HG03442 (cell line): ENCODE results near the gene DES.

Experiments
- ATAC-seq: cut with Tn5 transposase; IDR thresholded peaks from one replicate; pipeline ENCODE4 v1.9.1; 2021; ENCODE audit warnings: mild to moderate bottlenecking, moderate library complexity; ENCODE audit not compliant: unreplicated experiment

Gene DES

GRCh38 chr2:219471476-219472371 lies 53.5 kb downstream of the DES start:
- ATAC-seq, result no peak

DNA sequence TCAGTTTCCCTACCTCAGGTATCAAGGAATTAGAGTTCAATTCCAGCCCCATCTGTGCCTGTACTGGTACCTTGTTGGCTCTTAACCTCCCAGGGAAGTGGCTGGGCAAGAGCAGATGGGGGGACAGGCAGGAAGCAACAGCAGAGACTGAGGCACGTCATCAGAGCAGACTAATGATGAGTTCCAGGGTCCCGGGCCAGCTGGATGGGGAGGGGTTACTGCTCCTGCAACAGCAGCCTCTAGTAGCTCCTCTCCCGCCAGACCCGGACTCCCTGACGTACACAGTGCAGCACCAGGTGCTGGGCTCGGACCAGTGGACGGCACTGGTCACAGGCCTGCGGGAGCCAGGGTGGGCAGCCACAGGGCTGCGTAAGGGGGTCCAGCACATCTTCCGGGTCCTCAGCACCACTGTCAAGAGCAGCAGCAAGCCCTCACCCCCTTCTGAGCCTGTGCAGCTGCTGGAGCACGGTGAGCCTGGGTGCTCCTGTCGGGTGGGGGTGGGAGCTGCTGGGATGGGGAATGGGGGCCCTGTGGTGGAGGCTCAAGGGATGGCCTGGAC lies 54.5 kb downstream of the DES start:
- ATAC-seq, result no peak

DNA sequence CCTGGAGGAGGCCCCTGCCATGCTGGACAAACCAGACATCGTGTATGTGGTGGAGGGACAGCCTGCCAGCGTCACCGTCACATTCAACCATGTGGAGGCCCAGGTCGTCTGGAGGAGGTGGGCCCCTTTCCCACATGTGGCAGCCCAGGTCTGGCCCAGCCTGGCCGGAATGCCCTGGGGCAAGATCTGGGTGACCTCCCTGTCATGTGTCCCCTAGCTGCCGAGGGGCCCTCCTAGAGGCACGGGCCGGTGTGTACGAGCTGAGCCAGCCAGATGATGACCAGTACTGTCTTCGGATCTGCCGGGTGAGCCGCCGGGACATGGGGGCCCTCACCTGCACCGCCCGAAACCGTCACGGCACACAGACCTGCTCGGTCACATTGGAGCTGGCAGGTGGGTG lies 55.3 kb downstream of the DES start:
- no peak for ATAC-seq

DNA sequence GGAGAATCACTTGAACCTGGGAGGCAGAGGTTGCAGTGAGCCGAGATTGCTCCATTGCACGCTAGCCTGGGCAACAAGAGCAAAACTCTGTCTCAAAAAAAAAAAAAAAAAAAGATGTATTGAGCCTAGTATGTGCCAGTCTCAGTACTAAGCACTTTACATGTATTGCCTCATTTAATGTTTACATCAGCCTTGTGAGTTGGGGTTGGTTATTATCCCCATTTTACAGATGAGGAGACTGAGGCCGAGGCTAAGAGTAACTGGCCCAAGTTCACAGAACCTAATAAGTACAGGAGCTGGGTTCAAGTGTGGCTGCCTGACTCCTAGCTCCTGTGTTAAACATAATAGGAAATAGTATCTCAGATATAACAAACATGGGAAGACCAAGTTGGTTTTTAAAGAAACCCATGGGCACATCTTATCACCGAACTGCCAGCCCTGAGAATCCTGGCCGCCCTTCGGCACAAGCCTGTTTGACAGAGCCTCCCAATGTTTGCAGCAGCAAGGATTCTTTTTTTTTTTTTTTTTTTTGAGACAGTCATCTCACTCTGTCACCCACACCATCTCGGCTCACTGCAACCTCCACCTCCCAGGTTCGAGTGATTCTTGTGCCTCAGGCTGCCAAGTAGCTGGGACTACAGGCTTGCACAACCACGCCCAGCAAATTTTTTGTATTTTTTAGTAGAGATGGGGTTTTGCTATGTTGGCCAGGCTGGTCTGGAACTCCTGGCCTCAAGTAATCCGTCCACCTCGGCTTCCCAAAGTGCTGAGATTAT lies 56.3 kb downstream of the DES start:
- ATAC-seq, result no peak

DNA sequence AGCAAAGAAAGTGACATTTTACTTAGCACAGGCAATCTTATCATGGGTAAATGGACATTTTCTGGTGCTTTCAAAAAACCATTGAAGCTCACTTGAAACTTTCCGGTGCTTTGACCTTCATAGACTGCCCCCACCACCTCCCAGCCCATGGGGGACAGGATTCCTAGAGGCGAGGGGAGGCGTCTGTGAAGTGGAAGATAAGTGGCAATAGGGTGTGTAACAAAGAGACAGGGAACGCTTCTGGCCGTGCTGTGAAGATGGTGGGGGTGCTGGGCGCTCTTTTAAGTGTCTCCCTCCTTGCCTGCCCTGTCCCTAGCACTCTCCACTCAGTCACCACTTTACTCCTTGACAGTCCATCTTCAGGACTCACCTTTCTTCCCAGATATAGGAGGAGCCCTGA lies 57.1 kb downstream of the DES start:
- no peak for ATAC-seq

- peak; percentile 63 for ATAC-seq
These were observed 57.8 kb downstream of the DES start for GRCh38 chr2:219475697-219476651.
